Neural cell (in vitro differentiated cells): ENCODE measurements around the gene CLEC3B.

Experiments used
- EP300 ChIP-seq: fragments of 450-650 bp; conservative IDR thresholded peaks from 2 replicates; pipeline ENCODE4 v1.6.1; 2014; ENCODE audit warnings: antibody characterized with exemption, mild to moderate bottlenecking, moderate library complexity; ENCODE audit not compliant: poor library complexity, severe bottlenecking
- EZH2 ChIP-seq: fragments of 200-600, 300-800 bp; shearing (Covaris generic), sonication (generic); IDR thresholded peaks from 2 replicates; pipeline ENCODE4 v1.6.1; 2014; ENCODE audit warnings: antibody characterized with exemption, low read length, borderline replicate concordance, mild to moderate bottlenecking; ENCODE audit not compliant: insufficient read depth, poor library complexity, severe bottlenecking
- POLR2AphosphoS5 ChIP-seq: IDR thresholded peaks from 2 replicates; pipeline ENCODE4 v1.6.1; 2012
- RAD21 ChIP-seq: fragments of 450-650 bp; conservative IDR thresholded peaks from 2 replicates; pipeline ENCODE4 v1.6.1; 2014; ENCODE audit warnings: antibody characterized with exemption, mild to moderate bottlenecking, moderate library complexity
- TF ChIP-seq, protein P1 (sequence below): fragments of 450-650 bp; IDR thresholded peaks from 2 replicates; pipeline ENCODE4 v1.5.1; 2014; ENCODE audit warnings: antibody characterized with exemption, mild to moderate bottlenecking, moderate library complexity; ENCODE audit not compliant: poor library complexity, severe bottlenecking
- TF ChIP-seq, protein P2 (sequence below): IDR thresholded peaks from 2 replicates; pipeline ENCODE4 v1.6.1; 2012; ENCODE audit warnings: borderline replicate concordance

DNA sequence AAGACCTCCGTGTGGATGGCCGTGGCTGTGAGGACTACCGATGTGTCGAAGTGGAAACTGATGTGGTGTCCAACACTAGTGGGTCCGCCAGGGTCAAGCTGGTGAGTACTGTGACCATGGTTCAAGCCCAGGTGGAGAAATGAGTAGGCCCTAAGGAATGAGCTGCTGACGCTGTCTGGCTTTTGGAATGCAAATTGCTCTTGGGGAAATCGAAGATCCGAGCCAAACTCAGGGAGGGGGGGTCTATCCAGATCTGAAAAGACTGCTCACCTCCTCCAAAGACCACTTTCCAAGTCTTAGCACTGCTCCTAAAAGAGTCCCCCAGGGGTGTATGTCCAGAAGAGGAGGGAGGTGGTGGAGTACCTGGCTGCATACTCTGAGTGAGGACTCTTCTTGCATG lies 37.0 kb upstream of the CLEC3B start:
- TF ChIP-seq, protein P1, sequence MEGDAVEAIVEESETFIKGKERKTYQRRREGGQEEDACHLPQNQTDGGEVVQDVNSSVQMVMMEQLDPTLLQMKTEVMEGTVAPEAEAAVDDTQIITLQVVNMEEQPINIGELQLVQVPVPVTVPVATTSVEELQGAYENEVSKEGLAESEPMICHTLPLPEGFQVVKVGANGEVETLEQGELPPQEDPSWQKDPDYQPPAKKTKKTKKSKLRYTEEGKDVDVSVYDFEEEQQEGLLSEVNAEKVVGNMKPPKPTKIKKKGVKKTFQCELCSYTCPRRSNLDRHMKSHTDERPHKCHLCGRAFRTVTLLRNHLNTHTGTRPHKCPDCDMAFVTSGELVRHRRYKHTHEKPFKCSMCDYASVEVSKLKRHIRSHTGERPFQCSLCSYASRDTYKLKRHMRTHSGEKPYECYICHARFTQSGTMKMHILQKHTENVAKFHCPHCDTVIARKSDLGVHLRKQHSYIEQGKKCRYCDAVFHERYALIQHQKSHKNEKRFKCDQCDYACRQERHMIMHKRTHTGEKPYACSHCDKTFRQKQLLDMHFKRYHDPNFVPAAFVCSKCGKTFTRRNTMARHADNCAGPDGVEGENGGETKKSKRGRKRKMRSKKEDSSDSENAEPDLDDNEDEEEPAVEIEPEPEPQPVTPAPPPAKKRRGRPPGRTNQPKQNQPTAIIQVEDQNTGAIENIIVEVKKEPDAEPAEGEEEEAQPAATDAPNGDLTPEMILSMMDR, result no peak
- TF ChIP-seq RAD21 (no peak), POLR2AphosphoS5 (no peak), EP300 (no peak), EZH2 (no peak)
- TF ChIP-seq, protein P2, sequence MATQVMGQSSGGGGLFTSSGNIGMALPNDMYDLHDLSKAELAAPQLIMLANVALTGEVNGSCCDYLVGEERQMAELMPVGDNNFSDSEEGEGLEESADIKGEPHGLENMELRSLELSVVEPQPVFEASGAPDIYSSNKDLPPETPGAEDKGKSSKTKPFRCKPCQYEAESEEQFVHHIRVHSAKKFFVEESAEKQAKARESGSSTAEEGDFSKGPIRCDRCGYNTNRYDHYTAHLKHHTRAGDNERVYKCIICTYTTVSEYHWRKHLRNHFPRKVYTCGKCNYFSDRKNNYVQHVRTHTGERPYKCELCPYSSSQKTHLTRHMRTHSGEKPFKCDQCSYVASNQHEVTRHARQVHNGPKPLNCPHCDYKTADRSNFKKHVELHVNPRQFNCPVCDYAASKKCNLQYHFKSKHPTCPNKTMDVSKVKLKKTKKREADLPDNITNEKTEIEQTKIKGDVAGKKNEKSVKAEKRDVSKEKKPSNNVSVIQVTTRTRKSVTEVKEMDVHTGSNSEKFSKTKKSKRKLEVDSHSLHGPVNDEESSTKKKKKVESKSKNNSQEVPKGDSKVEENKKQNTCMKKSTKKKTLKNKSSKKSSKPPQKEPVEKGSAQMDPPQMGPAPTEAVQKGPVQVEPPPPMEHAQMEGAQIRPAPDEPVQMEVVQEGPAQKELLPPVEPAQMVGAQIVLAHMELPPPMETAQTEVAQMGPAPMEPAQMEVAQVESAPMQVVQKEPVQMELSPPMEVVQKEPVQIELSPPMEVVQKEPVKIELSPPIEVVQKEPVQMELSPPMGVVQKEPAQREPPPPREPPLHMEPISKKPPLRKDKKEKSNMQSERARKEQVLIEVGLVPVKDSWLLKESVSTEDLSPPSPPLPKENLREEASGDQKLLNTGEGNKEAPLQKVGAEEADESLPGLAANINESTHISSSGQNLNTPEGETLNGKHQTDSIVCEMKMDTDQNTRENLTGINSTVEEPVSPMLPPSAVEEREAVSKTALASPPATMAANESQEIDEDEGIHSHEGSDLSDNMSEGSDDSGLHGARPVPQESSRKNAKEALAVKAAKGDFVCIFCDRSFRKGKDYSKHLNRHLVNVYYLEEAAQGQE, result no peak
